Fibroblast of villous mesenchyme (primary cell): ENCODE results near the gene PITX1. TPM values are rescaled to one million over a fixed set of nuclear protein-coding genes. Genes with fewer than 3 reads are reported as not detected.
"Not testable (repeated sequence)": the region's sequence is repeated elsewhere in the genome, so short reads cannot be mapped to it uniquely, and the experiment has no call there.

Source experiments
- DNase-seq: peaks from one replicate; pipeline ENCODE4 v3.0.0-alpha.2; 2010; ENCODE audit warnings: low read depth
- H3K4me3 ChIP-seq: 2 replicates; pipeline ENCODE4 v1.5.1; 2011; ENCODE audit warnings: low read depth, mild to moderate bottlenecking, low read length
- CTCF ChIP-seq: IDR thresholded peaks from 2 replicates; pipeline ENCODE4 v1.5.1; 2012; ENCODE audit warnings: low read depth, mild to moderate bottlenecking, low read length; ENCODE audit not compliant: insufficient read depth
- total RNA-seq: library from RNA; depleted of rRNA; stranded (reverse); fragments of >200 nt; gene quantifications from 2 replicates; pipeline ENCODE4 v1.2.3, GENCODE V29; 2012

The PITX1 gene
- total RNA-seq, 1 donor: 19.9 TPM

DNA sequence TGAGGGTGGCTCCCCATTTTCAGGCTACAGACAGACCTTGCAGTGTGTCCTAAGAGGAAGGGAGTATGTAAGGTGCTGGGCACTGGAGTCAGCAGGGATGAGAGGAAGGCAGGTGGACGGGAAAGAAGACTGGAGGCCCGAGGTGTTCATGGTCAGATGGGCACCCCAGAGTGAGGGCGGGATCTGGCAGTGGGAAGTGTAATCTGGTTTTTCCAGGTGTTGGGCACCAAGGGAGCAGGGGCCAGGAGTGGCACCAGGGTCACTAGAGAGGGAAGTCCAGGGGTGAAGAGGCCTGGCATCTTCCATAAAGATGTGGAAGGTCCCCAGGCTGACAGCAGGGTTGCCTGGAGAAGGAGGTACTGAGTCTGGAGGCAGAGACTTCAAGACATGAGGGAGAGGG is 29.7 kb downstream of the PITX1 start:
- no peak overlapping the region for H3K4me3 ChIP-seq
- no peak for DNase-seq
- TF ChIP-seq CTCF: no peak

GRCh38 chr5:134998068-134998467 is 36.0 kb downstream of the PITX1 start:
- not testable (repeated sequence) for H3K4me3 ChIP-seq, DNase-seq

GRCh38 chr5:134997015-134997414 is 37.0 kb downstream of the PITX1 start:
- no peak overlapping the region for H3K4me3 ChIP-seq
- TF ChIP-seq CTCF: no peak
- DNase-seq: no peak

- DNase-seq: no peak
- H3K4me3 ChIP-seq: no peak overlapping the region
- no peak for TF ChIP-seq CTCF
These were observed 38.1 kb downstream of the PITX1 start for GRCh38 chr5:134995850-134996402.

DNA sequence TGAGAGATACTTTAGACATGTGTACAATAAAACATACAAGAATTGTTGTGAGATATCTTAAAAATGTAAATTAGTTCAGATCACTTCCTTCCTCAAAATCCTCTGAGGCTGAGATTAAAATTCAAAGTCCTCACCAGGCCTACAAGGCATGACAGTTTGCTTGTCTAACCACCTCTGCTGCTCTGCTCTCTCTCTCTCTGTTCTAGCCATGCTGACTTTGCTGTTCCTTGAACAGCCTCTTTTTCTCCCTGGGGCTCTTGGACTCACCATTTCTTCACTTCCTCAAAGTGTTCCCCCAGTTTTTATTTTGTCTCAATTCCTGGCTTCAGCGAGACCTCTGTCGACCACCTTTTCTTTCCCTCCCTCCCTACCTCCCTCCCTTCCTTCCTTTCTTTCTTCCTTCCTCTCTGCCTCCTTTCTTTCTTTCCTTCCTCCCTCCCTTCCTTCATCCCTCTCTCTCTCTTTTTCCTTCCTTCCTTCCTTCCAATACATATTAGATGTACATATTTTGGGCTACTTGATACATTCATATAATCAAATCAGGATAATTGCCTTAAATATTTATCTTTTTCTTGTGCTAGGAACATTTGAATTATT is 39.4 kb downstream of the PITX1 start:
- TF ChIP-seq CTCF: no peak
- H3K4me3 ChIP-seq: no peak overlapping the region
- DNase-seq: no peak

DNA sequence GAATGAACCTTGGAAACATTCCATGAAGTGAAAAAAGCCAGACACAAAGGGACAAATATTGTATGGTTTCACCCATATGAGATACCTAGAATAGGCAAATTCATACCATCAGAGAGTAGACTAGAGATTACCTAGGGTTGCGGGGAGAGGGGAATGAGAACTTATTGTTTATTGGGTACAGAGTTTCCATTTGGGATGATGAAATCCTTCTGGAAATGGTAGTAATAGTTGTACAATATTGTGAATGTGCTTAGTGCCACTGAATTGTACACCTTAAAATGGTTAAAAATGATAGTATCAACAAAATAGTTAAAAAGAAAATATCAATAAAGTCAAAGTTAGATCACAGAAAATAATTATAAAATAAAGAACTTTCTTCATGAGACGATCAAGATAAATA is 40.9 kb downstream of the PITX1 start:
- H3K4me3 ChIP-seq: no peak overlapping the region
- TF ChIP-seq CTCF: no peak
- DNase-seq: no peak

DNA sequence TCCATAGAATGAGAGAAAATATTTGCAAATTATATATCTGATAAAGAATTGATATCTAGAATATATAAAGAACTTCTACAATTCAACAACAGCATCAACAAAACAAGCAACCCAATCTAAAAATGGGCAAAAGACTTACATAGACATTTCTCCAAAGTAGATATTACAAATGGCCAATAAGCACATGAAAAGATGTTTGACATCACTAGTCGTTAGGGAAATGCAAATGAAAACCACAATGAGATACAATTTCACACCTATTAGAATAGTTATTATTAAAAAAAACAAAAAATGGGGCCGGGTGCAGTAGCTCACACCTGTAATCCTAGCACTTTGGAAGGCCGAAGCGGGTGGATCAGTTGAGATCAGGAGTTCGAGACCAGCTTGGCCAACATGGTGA is 41.9 kb downstream of the PITX1 start:
- H3K4me3 ChIP-seq: no peak overlapping the region
- no peak for DNase-seq
- no peak for TF ChIP-seq CTCF

DNA sequence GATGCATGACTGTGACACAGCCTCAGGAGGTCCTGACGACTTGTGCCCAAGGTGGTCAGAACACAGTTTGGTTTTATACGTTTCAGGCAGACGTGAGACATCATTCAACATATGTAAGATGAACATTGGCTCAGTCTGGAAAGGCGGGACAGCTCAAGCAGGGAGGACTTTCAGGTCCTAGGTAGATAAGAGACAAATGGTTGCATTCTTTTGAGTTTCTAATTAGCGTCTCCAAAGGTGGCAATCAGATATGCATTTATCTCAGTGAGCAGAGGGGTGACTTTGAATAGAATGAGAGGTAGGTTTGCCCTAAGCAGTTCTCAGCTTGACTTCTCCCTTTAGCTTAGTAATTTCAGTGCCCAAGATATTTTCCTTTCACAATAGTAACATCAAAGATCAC is 43.8 kb downstream of the PITX1 start:
- H3K4me3 ChIP-seq, DNase-seq: not testable (repeated sequence)
